SK-MEL-5 (cell line): Measurements from ENCODE around the gene OR2AG2. TPM values are rescaled to one million over a fixed set of nuclear protein-coding genes. Genes with fewer than 3 reads are reported as not detected.

Source experiments
- total RNA-seq: library from RNA; depleted of rRNA; stranded (reverse); fragments of >200 nt; shearing (Covaris generic); gene quantifications from 2 replicates; pipeline ENCODE4 v1.2.3, GENCODE V29; 2014; rRNA removed

The OR2AG2 gene
- total RNA-seq, 1 experiment from 2014 or later = 0.61 TPM

Other genes starting within 250 kb of the OR2AG2 start
- gene RRP8, start 168.4 kb downstream of the OR2AG2 start, total RNA-seq = 32.5 and 35.5 TPM in 2 replicates
- 106 and 111 TPM in 2 replicates for gene ILK, start 168.2 kb downstream of the OR2AG2 start, total RNA-seq
- gene TAF10, start 159.8 kb downstream of the OR2AG2 start, total RNA-seq = 122 and 129 TPM in 2 replicates
- gene TPP1, start 152.6 kb downstream of the OR2AG2 start, total RNA-seq = 84.3 and 91.7 TPM in 2 replicates
- gene DCHS1, start 116.2 kb downstream of the OR2AG2 start, total RNA-seq = 0.11 and 0.19 TPM in 2 replicates
- gene MRPL17, start 88.6 kb downstream of the OR2AG2 start, total RNA-seq = 58.3 and 62.6 TPM in 2 replicates
- not detected in 2 replicates for gene OR2AG1, start 11.0 kb upstream of the OR2AG2 start, total RNA-seq
- 0.05 and 0.11 TPM in 2 replicates for gene OR6A2, start 27.7 kb upstream of the OR2AG2 start, total RNA-seq
- gene OR10A5, start 73.7 kb upstream of the OR2AG2 start, total RNA-seq = not detected in 2 replicates
- not detected in 2 replicates for gene OR10A2, start 91.1 kb upstream of the OR2AG2 start, total RNA-seq
- gene OR10A4, start 104.6 kb upstream of the OR2AG2 start, total RNA-seq = not detected in 2 replicates
- not detected in 2 replicates for gene OR2D2, start 120.5 kb upstream of the OR2AG2 start, total RNA-seq
- not detected in 2 replicates for gene OR2D3, start 149.0 kb upstream of the OR2AG2 start, total RNA-seq
- gene ZNF215, start 154.4 kb upstream of the OR2AG2 start, total RNA-seq = 5.5 and 6.1 TPM in 2 replicates
- gene ZNF214, start 248.4 kb upstream of the OR2AG2 start, total RNA-seq = 1.2 and 2.9 TPM in 2 replicates
- gene NLRP14, start 248.5 kb upstream of the OR2AG2 start, total RNA-seq = 0.08 TPM in 2 replicates